DOHH2 (cell line): ENCODE measurements around the gene NAV2.

Source experiments
- H3F3A ChIP-seq: fragments of 200-600 bp; sonication (generic), shearing (Covaris generic); 2 replicates; pipeline ENCODE4 v1.6.0; 2016; ENCODE audit warnings: antibody characterized with exemption, mild to moderate bottlenecking; ENCODE audit not compliant: control insufficient read depth, insufficient read depth
- H3K27ac ChIP-seq: fragments of 200-600 bp; sonication (generic); 2 replicates; pipeline ENCODE4 v1.5.1; 2014; ENCODE audit warnings: low read depth, mild to moderate bottlenecking, low read length, moderate library complexity
- H3K27me3 ChIP-seq: fragments of 200-600 bp; sonication (generic); 2 replicates; pipeline ENCODE4 v1.6.1; 2014; ENCODE audit warnings: mild to moderate bottlenecking, low read length, mixed read lengths; ENCODE audit not compliant: control insufficient read depth
- H3K36me3 ChIP-seq: fragments of 200-600 bp; sonication (generic); 2 replicates; pipeline ENCODE4 v1.6.1; 2014; ENCODE audit warnings: mild to moderate bottlenecking, low read length, moderate library complexity, mixed read lengths; ENCODE audit not compliant: control insufficient read depth
- H3K4me1 ChIP-seq: fragments of 200-600 bp; sonication (generic); 2 replicates; pipeline ENCODE4 v1.6.1; 2014; ENCODE audit warnings: mild to moderate bottlenecking, low read length, mixed read lengths; ENCODE audit not compliant: control insufficient read depth
- H3K4me2 ChIP-seq: fragments of 200-600 bp; sonication (generic); 2 replicates; pipeline ENCODE4 v1.6.0; 2014; ENCODE audit warnings: mild to moderate bottlenecking, low read length, moderate library complexity
- H3K4me3 ChIP-seq: fragments of 200-600 bp; sonication (generic); 2 replicates; pipeline ENCODE4 v1.5.1; 2014; ENCODE audit warnings: mild to moderate bottlenecking, low read length, mixed read lengths
- H3K79me2 ChIP-seq: fragments of 200-600 bp; sonication (generic); 2 replicates; pipeline ENCODE4 v1.6.1; 2014; ENCODE audit warnings: mild to moderate bottlenecking, low read length, mixed read lengths; ENCODE audit not compliant: control insufficient read depth
- H3K9me2 ChIP-seq: fragments of 200-600 bp; sonication (generic); replicated peaks from 2 replicates; pipeline ENCODE4 v1.6.1; 2014; ENCODE audit warnings: mild to moderate bottlenecking, low read length, mixed read lengths; ENCODE audit not compliant: control insufficient read depth
- H3K9me3 ChIP-seq: fragments of 200-600 bp; sonication (generic); 2 replicates; pipeline ENCODE4 v1.6.1; 2014; ENCODE audit warnings: antibody characterized with exemption, low read length, mixed read lengths; ENCODE audit not compliant: control insufficient read depth, insufficient read depth
- H4K20me1 ChIP-seq: fragments of 200-600 bp; sonication (generic); 2 replicates; pipeline ENCODE4 v1.6.0; 2014; ENCODE audit warnings: low read depth, mild to moderate bottlenecking, antibody characterized with exemption, low read length, moderate library complexity; ENCODE audit not compliant: control insufficient read depth, insufficient read depth
- CTCF ChIP-seq: fragments of 200-600 bp; sonication (generic); IDR thresholded peaks from one replicate; pipeline ENCODE4 v1.5.1; 2014; ENCODE audit warnings: antibody characterized with exemption, mild to moderate bottlenecking, low read depth, low read length; ENCODE audit not compliant: poor library complexity, severe bottlenecking
- EZH2phosphoT487 ChIP-seq: fragments of 200-600 bp; sonication (generic); IDR thresholded peaks from 2 replicates; pipeline ENCODE4 v1.6.1; 2017; ENCODE audit warnings: borderline replicate concordance, mild to moderate bottlenecking, antibody characterized with exemption, low read length, moderate library complexity, mixed read lengths

Gene NAV2

DNA sequence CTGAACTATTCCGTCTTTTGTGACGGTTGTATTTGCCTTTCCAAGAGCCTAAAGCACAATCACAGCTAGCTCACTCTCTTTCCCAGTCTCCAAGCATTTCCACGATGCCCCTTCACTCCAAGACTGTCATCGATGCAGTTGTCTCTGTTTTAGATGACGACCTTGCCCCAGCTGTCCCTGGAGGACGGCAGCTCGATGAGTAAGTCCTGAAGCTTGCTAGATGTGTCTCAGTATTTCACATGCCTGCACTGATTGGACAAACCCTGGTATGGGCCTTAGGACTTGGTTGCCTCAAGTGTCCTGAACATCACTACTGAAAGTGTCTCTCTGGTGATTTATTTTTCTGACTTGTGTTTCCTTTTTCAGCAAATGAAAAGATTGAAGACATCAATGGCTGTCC lies 129.9 kb downstream of the NAV2 start:
- Histone ChIP-seq H3K79me2 (no peaks in the 10 kb centered on the region), H3K27me3 (no peaks in the 10 kb centered on the region), H3K4me1 (no peaks in the 10 kb centered on the region), H3K9me2 (no peaks in the 10 kb centered on the region), H3K9me3 (no peaks in the 10 kb centered on the region), H3F3A (no peaks in the 10 kb centered on the region), H3K4me2 (no peak overlapping the region), H4K20me1 (no peaks in the 10 kb centered on the region), H3K36me3 (no peaks in the 10 kb centered on the region), H3K4me3 (no peak overlapping the region), H3K27ac (no peak overlapping the region)
- no peak for TF ChIP-seq EZH2phosphoT487
- TF ChIP-seq CTCF, result no peak

- no peaks in the 10 kb centered on the region for H3K27me3 ChIP-seq
- no peaks in the 10 kb centered on the region for H4K20me1 ChIP-seq
- no peaks in the 10 kb centered on the region for H3K4me1 ChIP-seq
- no peaks in the 10 kb centered on the region for H3K36me3 ChIP-seq
- TF ChIP-seq EZH2phosphoT487, result no peak
- no peak for TF ChIP-seq CTCF
- no peak overlapping the region for H3K4me2 ChIP-seq
- H3K4me3 ChIP-seq, result no peak overlapping the region
- no peak overlapping the region for H3K27ac ChIP-seq
- H3K9me2 ChIP-seq, result no peaks in the 10 kb centered on the region
- no peaks in the 10 kb centered on the region for H3F3A ChIP-seq
- no peaks in the 10 kb centered on the region for H3K79me2 ChIP-seq
- H3K9me3 ChIP-seq, result no peaks in the 10 kb centered on the region
Observed at GRCh38 chr11:19843079-19843478, 130.4 kb downstream of the NAV2 start.

DNA sequence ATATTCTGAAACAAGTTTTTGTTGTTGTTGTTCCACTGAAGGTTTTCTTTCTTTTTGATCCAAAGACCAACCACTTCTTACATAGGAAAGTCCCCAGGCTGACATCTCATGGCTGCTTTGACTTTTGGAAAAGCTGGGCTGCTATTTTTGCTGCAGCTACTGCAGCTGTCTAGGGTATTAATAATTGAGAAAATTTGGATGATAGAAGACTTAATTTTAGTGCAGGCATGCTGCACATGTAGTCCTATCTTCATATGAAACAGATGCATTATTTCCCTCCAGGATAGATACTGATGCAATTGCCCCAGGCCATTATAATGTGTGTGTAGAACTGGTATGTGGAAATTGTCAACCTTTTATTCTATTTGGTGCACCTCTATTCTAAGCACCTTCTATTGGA lies 131.4 kb downstream of the NAV2 start:
- no peaks in the 10 kb centered on the region for H3F3A ChIP-seq

More for the DNA sequence above, 131.4 kb downstream of the NAV2 start:
- Histone ChIP-seq H3K4me2 (no peak overlapping the region), H3K9me3 (no peaks in the 10 kb centered on the region), H3K9me2 (no peaks in the 10 kb centered on the region), H3K27ac (no peak overlapping the region), H3K4me3 (no peak overlapping the region), H3K27me3 (no peaks in the 10 kb centered on the region), H3K36me3 (no peaks in the 10 kb centered on the region), H4K20me1 (no peaks in the 10 kb centered on the region), H3K79me2 (no peaks in the 10 kb centered on the region), H3K4me1 (no peaks in the 10 kb centered on the region)
- TF ChIP-seq EZH2phosphoT487, result no peak
- no peak for TF ChIP-seq CTCF
